Stimulated activated naive CD8-positive, alpha-beta T cell treated with anti-CD3 and anti-CD28 coated beads, Interleukin-15, Interleukin-2, amounts not matched to agents 100 ng/mL and 50 ng/mL, for 24 hours (primary cell): ENCODE data around the gene AFAP1L2.

Experiments
- H3K27ac Mint-ChIP-seq: one replicate; pipeline ENCODE4 v1.8.0; 2021; ENCODE audit warnings: mild to moderate bottlenecking, mixed read lengths
- H3K27me3 Mint-ChIP-seq: one replicate; pipeline ENCODE4 v1.8.0; 2021; ENCODE audit warnings: mixed read lengths
- H3K36me3 Mint-ChIP-seq: one replicate; pipeline ENCODE4 v1.8.0; 2021; ENCODE audit warnings: low read depth, mixed read lengths
- H3K4me1 Mint-ChIP-seq: one replicate; pipeline ENCODE4 v1.8.0; 2021; ENCODE audit warnings: low read depth, mixed read lengths
- H3K4me3 Mint-ChIP-seq: one replicate; pipeline ENCODE4 v1.8.0; 2021; ENCODE audit warnings: mild to moderate bottlenecking, mixed read lengths
- H3K9me3 Mint-ChIP-seq: one replicate; pipeline ENCODE4 v1.8.0; 2021; ENCODE audit warnings: mixed read lengths

The AFAP1L2 gene

DNA sequence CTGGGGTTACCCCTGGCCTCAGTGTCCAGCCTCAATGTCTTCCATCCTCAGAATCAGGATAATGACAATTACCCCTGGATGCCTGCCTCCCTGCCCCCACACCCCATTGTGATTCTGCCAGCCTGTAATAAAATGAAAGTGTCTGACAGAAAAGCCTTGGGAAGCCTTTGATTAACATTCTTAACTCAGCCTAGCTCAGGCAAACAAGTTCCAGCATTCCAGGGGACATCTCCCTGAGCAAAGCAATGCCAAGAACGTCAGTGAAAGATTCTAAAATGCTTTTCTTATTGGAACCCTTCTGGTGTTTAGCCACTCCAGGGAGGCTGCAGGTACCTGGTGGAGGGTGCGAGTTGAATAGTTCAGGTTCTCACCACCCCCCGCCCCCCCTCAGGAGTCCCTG lies 18.7 kb downstream of the AFAP1L2 start:
- peaks cover 23% of the 10 kb centered on the region for H3K27me3 Mint-ChIP-seq
- peaks cover 3% of the 10 kb centered on the region for H3K9me3 Mint-ChIP-seq

DNA sequence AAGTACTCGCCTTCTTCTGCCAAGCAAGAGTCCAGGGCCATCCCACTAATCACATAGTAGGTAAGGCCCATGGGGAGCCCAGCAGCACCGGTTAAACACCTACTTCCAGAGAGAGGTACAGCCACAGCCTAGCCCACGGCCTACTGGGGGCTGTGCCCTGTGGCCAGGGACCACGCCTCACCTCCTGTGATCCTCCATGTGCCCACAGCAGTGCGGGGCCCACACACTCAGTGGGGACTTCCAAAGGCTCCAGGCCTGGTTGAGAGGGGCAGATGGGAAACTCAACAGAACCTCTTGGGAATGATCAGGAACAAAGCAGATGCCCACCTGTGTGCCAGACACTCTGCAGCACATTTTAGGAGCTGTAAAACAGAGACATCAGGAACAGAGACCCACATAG lies 19.7 kb downstream of the AFAP1L2 start:
- Mint-ChIP-seq H3K4me3 (no peak overlapping the region), H3K27ac (no peak overlapping the region), H3K9me3 (peaks cover 3% of the 10 kb centered on the region), H3K27me3 (peaks cover 32% of the 10 kb centered on the region), H3K36me3 (no peaks in the 10 kb centered on the region), H3K4me1 (peaks cover 17% of the 10 kb centered on the region)

More for the DNA sequence above, 18.7 kb downstream of the AFAP1L2 start:
- Mint-ChIP-seq H3K4me3 (no peak overlapping the region), H3K4me1 (peaks cover 17% of the 10 kb centered on the region), H3K36me3 (no peaks in the 10 kb centered on the region), H3K27ac (no peak overlapping the region)

DNA sequence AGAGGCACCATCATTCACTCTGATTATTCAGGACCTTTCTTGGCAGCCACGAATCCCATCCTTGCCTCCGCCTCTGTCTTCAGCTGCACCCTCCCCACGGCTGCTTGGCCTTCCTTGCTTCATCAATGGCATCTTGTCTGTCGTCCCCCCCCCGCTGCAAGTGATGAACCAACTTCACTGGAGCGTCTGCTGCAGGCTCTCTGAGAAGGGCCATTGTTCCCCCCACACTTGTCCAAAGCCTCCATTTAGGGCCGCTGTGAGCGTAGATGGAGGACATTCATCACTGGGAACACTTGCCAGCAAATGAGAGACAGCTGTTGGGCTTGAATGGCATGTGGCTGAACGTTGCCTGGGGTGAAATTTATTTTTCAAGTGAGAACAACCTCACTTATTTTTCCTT lies 20.1 kb downstream of the AFAP1L2 start:
- Mint-ChIP-seq H3K27me3 (peaks cover 35% of the 10 kb centered on the region), H3K9me3 (peaks cover 3% of the 10 kb centered on the region)

DNA sequence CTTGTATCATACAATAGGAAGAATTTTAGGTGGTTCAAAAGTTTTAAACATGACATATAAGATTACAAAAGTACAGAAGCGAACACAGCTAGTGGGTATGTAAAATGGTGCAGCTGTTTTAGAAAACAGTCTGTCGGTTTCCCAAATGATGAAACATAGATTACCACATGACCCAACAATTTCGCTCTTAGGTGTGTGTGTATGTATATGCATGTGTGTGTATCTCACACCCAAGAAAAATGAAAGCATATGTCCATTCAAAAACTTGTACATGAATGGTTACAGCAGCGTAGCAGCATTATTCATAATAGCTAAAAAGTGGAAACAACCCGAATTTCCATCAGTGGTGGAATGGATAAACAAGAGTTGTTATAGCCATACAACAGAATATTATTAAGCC lies 23.5 kb downstream of the AFAP1L2 start:
- H3K27ac Mint-ChIP-seq = no peak overlapping the region
- no peak overlapping the region for H3K4me3 Mint-ChIP-seq
- peaks cover 40% of the 10 kb centered on the region for H3K27me3 Mint-ChIP-seq
- no peaks in the 10 kb centered on the region for H3K9me3 Mint-ChIP-seq
- H3K4me1 Mint-ChIP-seq = no peaks in the 10 kb centered on the region
- no peaks in the 10 kb centered on the region for H3K36me3 Mint-ChIP-seq

More for the DNA sequence above, 20.1 kb downstream of the AFAP1L2 start:
- peaks cover 17% of the 10 kb centered on the region for H3K4me1 Mint-ChIP-seq
- H3K4me3 Mint-ChIP-seq = no peak overlapping the region
- no peak overlapping the region for H3K27ac Mint-ChIP-seq
- H3K36me3 Mint-ChIP-seq = no peaks in the 10 kb centered on the region

DNA sequence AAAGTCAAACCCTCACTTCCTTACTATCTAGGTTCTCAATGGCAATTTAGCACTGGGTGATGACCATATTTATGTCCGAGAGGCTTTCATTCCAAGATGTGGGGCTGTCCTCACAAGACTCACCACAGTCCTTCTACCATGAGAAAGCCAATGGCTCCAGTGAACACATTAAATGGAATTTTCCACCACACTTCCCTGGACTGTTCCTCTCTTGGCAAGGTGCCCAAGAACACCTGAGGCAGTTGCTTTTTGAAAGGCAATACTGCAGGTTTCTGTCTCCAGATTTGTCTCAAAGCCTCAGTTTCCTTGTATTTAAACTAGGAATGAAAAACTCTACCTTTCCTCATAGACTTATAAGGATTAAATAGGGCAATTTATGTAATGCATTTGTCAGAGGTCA lies 24.2 kb downstream of the AFAP1L2 start:
- Mint-ChIP-seq H3K4me3 (no peak overlapping the region), H3K4me1 (no peaks in the 10 kb centered on the region)

DNA sequence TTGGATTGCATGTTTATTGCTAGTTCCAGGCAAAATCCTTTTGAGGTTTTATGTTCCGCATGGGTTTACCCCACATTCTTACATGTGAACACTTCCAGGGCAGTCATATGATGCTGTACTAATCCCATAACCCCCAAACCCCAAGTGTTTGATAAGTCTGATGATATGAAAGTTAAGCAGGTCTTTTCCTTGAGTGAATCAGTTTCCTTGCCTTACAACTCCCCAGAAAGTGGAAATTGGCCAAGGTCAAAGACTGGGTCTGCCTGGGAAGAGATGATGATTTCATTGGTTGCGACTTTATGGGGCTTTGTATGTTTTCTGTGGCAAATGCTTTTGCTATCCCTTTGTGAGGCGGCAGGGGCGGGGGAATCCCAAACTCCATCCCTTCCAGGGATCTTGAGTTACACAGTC lies 24.7 kb downstream of the AFAP1L2 start:
- H3K27me3 Mint-ChIP-seq = peaks cover 40% of the 10 kb centered on the region
- no peaks in the 10 kb centered on the region for H3K9me3 Mint-ChIP-seq
- H3K4me1 Mint-ChIP-seq = no peaks in the 10 kb centered on the region
- H3K27ac Mint-ChIP-seq = no peak overlapping the region
- H3K4me3 Mint-ChIP-seq = no peak overlapping the region
- no peaks in the 10 kb centered on the region for H3K36me3 Mint-ChIP-seq

More for the DNA sequence above, 24.2 kb downstream of the AFAP1L2 start:
- H3K27me3 Mint-ChIP-seq = peaks cover 40% of the 10 kb centered on the region
- H3K36me3 Mint-ChIP-seq = no peaks in the 10 kb centered on the region
- H3K27ac Mint-ChIP-seq = no peak overlapping the region
- no peaks in the 10 kb centered on the region for H3K9me3 Mint-ChIP-seq

DNA sequence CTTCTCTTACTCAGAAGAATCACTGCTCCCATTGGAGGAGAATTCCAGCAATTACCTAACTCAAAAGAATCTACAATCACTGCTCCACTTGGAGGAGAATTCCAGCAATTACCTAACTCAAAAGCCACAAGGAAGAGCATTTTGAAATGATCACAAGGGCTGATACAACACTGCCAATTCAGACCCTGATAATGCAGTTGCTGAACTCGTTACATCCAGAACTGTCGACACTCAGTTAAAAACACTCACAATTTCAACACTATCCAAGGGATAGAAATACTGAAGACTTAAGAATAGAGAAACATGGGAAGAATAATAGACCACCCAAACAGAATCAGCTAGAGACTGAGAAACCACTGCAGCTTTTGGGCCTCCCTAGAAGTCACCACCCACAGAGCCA lies 27.8 kb downstream of the AFAP1L2 start:
- Mint-ChIP-seq H3K27ac (no peak overlapping the region), H3K27me3 (peaks cover 37% of the 10 kb centered on the region), H3K4me3 (no peak overlapping the region), H3K36me3 (no peaks in the 10 kb centered on the region), H3K4me1 (no peaks in the 10 kb centered on the region), H3K9me3 (no peaks in the 10 kb centered on the region)

DNA sequence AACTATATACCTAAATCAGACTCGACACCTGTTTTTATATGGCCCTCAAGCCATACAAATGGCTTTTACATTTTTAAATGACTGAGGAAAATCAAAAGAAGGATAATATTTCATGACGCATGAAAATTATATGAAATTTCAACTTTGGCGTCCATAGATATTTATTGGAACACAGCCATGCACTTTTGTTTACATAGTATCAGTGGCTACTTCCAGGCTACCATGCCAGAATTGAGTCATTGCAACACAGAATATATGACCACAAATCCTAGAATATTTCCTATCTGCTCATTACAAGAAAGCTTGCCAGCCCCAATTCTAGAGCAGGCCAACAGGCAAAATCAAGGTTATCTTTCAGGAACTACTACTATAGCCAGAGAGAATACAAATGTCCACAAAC lies 29.3 kb downstream of the AFAP1L2 start:
- Mint-ChIP-seq H3K27me3 (peaks cover 25% of the 10 kb centered on the region), H3K27ac (no peak overlapping the region), H3K4me3 (no peak overlapping the region), H3K9me3 (no peaks in the 10 kb centered on the region), H3K4me1 (no peaks in the 10 kb centered on the region), H3K36me3 (no peaks in the 10 kb centered on the region)

DNA sequence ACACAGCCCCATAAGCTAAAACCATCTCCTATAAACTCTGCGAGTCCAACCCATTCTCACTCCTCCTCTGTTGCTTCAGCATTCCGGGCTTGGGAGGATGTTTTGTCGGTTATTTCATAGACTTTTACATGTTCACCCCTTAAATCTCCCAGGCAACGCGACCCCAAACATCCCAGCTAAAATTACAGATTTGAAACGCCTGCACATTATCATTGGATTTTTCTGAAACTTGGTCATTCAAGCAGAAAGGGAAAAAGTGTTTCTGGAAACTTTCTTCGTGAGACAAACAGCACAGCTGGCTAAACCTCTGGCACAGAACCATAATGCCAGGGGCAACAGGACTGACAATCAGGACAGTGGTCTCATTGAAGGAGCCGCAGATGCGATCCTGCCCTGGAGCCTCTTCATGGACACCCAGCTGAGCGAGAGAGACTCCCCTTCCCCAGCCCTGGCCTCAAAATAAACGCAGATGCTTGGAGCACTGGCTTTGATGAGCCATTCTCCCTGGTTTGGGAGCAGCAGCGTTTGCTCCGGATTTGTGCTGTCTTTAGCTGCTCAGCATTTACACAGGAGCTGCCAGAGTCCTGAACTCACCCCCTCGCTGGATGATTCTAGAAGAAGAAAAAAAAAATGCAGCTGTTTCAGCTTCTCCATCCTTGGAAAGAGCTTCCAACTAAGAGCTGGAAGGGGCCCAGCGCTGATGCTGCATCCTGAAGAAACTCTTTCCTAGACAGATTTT lies 30.1 kb downstream of the AFAP1L2 start:
- H3K27me3 Mint-ChIP-seq = peaks cover 18% of the 10 kb centered on the region
- H3K4me3 Mint-ChIP-seq = no peak overlapping the region
- H3K27ac Mint-ChIP-seq = peak overlapping the region; percentile 40
- H3K36me3 Mint-ChIP-seq = no peaks in the 10 kb centered on the region
- H3K9me3 Mint-ChIP-seq = no peaks in the 10 kb centered on the region
- H3K4me1 Mint-ChIP-seq = no peaks in the 10 kb centered on the region

DNA sequence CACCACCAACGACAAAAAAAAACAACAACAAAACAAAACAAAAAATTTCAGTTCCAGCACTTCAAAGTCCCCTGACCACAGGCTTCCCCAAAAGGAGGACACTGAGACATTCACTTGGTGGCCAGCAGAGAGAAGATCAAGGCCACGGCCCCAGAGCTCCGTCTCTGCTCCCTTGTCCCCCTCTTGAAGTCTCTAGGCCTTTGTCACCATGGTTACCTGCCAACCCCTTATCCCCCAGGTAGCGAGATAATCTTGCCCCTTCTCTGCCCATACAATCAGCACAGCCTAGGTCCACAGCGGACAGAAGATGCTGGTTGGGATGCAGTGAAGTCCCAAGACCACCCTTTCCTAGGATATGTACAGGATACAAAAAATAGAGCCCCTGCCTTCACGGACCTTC lies 30.7 kb downstream of the AFAP1L2 start:
- no peaks in the 10 kb centered on the region for H3K36me3 Mint-ChIP-seq
- H3K27ac Mint-ChIP-seq = peak overlapping the region; percentile 40
- no peaks in the 10 kb centered on the region for H3K4me1 Mint-ChIP-seq
- H3K27me3 Mint-ChIP-seq = peaks cover 14% of the 10 kb centered on the region
- no peaks in the 10 kb centered on the region for H3K9me3 Mint-ChIP-seq
- no peak overlapping the region for H3K4me3 Mint-ChIP-seq

DNA sequence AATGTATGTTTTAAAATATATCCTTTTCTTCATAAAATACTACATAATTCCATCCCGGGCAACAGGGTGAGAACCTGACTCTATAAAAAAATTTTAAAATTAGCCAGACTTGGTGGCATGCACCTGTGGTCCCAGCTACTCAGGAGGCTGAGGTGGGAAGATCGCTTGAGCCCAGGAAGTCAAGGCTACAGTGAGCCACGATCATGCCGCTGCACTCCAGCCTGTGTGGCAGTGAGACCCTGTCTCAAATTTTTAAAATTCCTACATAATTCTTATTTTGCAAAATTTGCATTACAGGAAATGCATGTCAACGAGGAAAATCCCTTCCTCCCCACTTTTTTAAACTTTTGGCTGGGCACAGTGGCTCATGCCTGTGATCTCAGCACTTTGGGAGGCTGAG lies 31.3 kb downstream of the AFAP1L2 start:
- Mint-ChIP-seq H3K9me3 (no peaks in the 10 kb centered on the region), H3K27me3 (peaks cover 12% of the 10 kb centered on the region), H3K4me3 (no peak overlapping the region), H3K27ac (no peak overlapping the region), H3K36me3 (no peaks in the 10 kb centered on the region), H3K4me1 (no peaks in the 10 kb centered on the region)

DNA sequence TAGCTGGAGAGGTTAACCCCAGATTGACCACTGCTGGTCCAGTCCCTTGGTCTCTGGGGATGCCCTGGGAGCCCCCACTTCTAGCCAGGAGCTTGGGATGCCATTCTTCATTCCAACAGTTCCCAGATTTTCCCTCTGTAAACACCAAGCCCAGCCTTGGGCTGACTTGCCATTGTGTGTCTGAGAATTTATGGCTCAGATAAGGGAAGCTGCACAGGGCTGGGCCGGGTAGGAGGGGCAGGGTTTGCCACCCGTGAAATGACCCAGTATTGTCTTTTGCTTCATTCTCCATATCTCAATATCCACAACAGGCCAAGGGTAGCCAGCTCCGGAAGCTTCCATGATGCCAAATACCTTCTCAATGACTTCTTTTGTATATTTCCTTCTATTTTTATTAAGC lies 32.1 kb downstream of the AFAP1L2 start:
- no peak overlapping the region for H3K27ac Mint-ChIP-seq
- peaks cover 12% of the 10 kb centered on the region for H3K27me3 Mint-ChIP-seq
- H3K36me3 Mint-ChIP-seq = no peaks in the 10 kb centered on the region
- H3K9me3 Mint-ChIP-seq = no peaks in the 10 kb centered on the region
- H3K4me3 Mint-ChIP-seq = no peak overlapping the region
- no peaks in the 10 kb centered on the region for H3K4me1 Mint-ChIP-seq

DNA sequence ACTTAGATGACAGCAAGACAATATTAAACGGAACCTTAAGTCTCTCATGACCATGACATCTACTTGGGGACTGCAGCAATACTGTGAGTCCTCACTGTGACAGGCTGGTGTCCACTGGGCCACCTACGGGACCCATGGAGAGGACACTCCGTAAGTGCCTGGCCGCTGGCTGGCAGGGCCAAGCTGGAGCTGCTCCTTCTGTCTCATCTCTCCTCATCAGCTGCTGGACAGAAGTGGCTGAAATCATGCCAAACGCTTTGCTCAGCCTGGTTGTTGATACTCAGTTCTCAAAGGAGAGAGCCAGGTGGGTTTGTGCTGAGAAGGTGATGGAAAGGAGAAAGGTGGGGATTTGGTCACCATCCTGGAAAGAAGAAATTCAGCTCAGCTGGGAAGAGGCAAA lies 33.3 kb downstream of the AFAP1L2 start:
- Mint-ChIP-seq H3K9me3 (no peaks in the 10 kb centered on the region), H3K36me3 (no peaks in the 10 kb centered on the region), H3K27ac (no peak overlapping the region), H3K4me1 (no peaks in the 10 kb centered on the region), H3K27me3 (peaks cover 7% of the 10 kb centered on the region), H3K4me3 (no peak overlapping the region)

DNA sequence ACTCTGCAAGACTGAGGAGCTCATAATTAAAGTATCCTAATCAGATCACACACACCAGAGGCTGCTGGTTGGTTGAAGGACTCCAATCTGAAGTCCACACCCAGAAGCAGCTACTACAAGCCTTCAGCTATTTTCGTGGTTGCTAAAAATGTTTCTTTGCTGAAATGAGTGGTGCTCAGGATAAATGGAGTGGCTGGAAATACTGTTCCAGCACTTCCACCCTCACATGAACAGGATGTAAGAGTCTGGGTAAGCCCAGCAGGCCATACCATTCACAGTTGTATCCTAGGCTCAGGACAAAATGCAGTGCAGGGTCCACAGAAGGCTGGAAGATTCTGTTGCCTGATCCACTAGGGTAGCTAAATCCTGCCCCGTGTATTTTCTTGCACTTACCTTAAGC lies 34.1 kb downstream of the AFAP1L2 start:
- Mint-ChIP-seq H3K27ac (no peak overlapping the region), H3K9me3 (no peaks in the 10 kb centered on the region), H3K27me3 (peaks cover 6% of the 10 kb centered on the region), H3K36me3 (no peaks in the 10 kb centered on the region), H3K4me1 (no peaks in the 10 kb centered on the region), H3K4me3 (no peak overlapping the region)

DNA sequence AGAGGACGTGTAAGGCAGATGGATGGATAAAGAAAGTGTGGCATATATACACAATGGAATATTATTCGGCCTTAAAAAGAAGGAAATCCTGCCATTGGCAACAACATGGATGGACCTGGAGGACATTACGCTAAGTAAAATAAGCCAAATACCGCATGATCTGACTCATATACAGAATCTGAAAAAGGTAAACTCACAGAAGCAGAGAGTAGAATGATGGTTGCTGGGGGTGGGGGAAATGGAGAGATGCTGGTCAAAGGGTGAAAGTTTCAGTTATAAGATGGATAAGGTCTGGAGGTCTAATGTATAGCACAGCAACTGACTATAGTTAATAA lies 36.3 kb downstream of the AFAP1L2 start:
- H3K4me1 Mint-ChIP-seq = no peaks in the 10 kb centered on the region

DNA sequence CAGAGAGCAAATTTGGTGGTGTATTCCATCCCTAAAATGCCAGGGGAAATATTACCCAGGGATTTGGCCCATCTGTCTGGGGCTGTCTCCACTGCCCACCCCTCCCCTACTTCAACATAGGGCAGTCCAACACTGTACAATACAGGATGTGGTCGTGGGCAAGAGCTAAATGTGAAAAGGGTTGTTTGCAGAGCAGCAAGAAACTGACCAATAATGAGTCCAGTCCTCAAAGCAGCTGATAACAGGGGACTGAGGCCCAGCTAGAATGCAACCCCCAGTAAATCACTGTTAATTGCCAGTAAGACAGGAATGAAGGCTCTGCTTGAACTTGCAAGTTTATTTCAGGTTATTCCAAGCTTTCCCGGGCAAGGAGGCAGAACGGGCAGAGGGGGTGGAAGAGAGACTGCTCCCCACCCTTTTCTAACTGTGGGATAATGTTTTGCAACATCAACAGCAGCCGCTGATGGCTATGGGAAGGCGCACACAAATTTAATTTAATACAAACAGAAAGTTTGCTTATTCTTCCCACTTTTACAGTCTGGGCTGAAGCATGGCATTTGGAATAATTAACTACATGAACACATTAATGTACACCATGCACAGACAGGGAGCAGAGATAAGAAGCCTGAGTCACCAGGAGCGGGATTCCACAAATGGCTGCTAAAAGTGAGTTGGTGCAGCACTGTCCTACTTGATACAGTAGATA lies 36.8 kb downstream of the AFAP1L2 start:
- Mint-ChIP-seq H3K9me3 (no peaks in the 10 kb centered on the region), H3K4me3 (no peak overlapping the region), H3K27me3 (no peaks in the 10 kb centered on the region), H3K27ac (no peak overlapping the region), H3K36me3 (no peaks in the 10 kb centered on the region), H3K4me1 (no peaks in the 10 kb centered on the region)

More for the DNA sequence above, 36.3 kb downstream of the AFAP1L2 start:
- Mint-ChIP-seq H3K9me3 (no peaks in the 10 kb centered on the region), H3K36me3 (no peaks in the 10 kb centered on the region), H3K27me3 (no peaks in the 10 kb centered on the region), H3K4me3 (no peak overlapping the region), H3K27ac (no peak overlapping the region)
